ENCODE measurements around the gene OSBPL10. TPM values are rescaled to one million over a fixed set of nuclear protein-coding genes. Genes with fewer than 3 reads are reported as not detected.

OSBPL10 gene
- polyA plus RNA-seq, 1 donor from 2014 or later = 2.0 TPM

DNA sequence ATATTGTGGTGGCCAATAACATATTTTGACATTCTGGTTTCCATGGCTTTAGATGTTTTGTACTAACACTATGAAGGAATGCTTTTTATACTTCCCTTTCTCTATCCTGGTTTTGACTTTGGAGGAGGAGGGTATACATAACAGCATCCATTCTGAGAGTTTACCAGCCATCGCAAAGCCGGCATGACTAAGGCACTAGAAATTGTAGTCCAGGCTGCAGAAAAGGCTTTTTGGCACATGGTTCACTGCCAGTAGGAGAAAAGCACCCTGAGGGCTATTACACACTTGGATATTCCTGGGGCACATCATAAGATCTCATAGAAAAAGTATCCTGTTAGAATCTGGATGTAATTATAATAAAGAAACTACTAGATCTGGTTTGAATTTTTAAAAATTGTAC is 346.6 kb downstream of the OSBPL10 start:
- TF ChIP-seq, protein P1, sequence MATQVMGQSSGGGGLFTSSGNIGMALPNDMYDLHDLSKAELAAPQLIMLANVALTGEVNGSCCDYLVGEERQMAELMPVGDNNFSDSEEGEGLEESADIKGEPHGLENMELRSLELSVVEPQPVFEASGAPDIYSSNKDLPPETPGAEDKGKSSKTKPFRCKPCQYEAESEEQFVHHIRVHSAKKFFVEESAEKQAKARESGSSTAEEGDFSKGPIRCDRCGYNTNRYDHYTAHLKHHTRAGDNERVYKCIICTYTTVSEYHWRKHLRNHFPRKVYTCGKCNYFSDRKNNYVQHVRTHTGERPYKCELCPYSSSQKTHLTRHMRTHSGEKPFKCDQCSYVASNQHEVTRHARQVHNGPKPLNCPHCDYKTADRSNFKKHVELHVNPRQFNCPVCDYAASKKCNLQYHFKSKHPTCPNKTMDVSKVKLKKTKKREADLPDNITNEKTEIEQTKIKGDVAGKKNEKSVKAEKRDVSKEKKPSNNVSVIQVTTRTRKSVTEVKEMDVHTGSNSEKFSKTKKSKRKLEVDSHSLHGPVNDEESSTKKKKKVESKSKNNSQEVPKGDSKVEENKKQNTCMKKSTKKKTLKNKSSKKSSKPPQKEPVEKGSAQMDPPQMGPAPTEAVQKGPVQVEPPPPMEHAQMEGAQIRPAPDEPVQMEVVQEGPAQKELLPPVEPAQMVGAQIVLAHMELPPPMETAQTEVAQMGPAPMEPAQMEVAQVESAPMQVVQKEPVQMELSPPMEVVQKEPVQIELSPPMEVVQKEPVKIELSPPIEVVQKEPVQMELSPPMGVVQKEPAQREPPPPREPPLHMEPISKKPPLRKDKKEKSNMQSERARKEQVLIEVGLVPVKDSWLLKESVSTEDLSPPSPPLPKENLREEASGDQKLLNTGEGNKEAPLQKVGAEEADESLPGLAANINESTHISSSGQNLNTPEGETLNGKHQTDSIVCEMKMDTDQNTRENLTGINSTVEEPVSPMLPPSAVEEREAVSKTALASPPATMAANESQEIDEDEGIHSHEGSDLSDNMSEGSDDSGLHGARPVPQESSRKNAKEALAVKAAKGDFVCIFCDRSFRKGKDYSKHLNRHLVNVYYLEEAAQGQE (IDR thresholded peaks at IDR 0.05; ENCODE audit: borderline replicate concordance) = no peak
- TF ChIP-seq TAF1 (IDR thresholded peaks at IDR 0.05; ENCODE audit: low read depth) = no peak
- TF ChIP-seq MXI1 (conservative IDR thresholded peaks at IDR 0.05; ENCODE audit: poor library complexity, severe bottlenecking) = no peak
- no peak for TF ChIP-seq SMC3 (conservative IDR thresholded peaks at IDR 0.05; ENCODE audit: poor library complexity)
- no peak for TF ChIP-seq RAD21 (conservative IDR thresholded peaks at IDR 0.05)
- TF ChIP-seq, protein P2, sequence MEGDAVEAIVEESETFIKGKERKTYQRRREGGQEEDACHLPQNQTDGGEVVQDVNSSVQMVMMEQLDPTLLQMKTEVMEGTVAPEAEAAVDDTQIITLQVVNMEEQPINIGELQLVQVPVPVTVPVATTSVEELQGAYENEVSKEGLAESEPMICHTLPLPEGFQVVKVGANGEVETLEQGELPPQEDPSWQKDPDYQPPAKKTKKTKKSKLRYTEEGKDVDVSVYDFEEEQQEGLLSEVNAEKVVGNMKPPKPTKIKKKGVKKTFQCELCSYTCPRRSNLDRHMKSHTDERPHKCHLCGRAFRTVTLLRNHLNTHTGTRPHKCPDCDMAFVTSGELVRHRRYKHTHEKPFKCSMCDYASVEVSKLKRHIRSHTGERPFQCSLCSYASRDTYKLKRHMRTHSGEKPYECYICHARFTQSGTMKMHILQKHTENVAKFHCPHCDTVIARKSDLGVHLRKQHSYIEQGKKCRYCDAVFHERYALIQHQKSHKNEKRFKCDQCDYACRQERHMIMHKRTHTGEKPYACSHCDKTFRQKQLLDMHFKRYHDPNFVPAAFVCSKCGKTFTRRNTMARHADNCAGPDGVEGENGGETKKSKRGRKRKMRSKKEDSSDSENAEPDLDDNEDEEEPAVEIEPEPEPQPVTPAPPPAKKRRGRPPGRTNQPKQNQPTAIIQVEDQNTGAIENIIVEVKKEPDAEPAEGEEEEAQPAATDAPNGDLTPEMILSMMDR (IDR thresholded peaks at IDR 0.05; ENCODE audit: poor library complexity, severe bottlenecking) = no peak
- no peak for TF ChIP-seq EZH2 (IDR thresholded peaks at IDR 0.05; ENCODE audit: borderline replicate concordance, insufficient read depth, low read length, poor library complexity, severe bottlenecking)
- TF ChIP-seq EP300 (conservative IDR thresholded peaks at IDR 0.05; ENCODE audit: poor library complexity, severe bottlenecking) = no peak
- TF ChIP-seq POLR2AphosphoS5 (IDR thresholded peaks at IDR 0.05) = no peak
- no peak overlapping the region for H3K9ac ChIP-seq (ENCODE audit: low read length)
- H3K36me3 ChIP-seq (ENCODE audit: insufficient read depth, low read length) = no peaks in the 10 kb centered on the region
- H2AFZ ChIP-seq (ENCODE audit: low read depth, low read length) = no peak overlapping the region
- no peaks in the 10 kb centered on the region for H4K20me1 ChIP-seq (ENCODE audit: insufficient read depth)
- H3F3A ChIP-seq (ENCODE audit: insufficient read depth, low read length, poor library complexity, severe bottlenecking) = no peaks in the 10 kb centered on the region
- no peak overlapping the region for H3K27ac ChIP-seq (ENCODE audit: low read length)
- H3K4me3 ChIP-seq (ENCODE audit: low read length) = no peak overlapping the region
- no peaks in the 10 kb centered on the region for H3K9me2 ChIP-seq (ENCODE audit: insufficient read depth, low read length)
- no peaks in the 10 kb centered on the region for H3K9me3 ChIP-seq (ENCODE audit: low read length)
- H3K27me3 ChIP-seq (ENCODE audit: insufficient read depth, low read depth, low read length) = no peaks in the 10 kb centered on the region
- no peaks in the 10 kb centered on the region for H3K79me2 ChIP-seq (replicated peaks; ENCODE audit: insufficient read depth, low read length)
- no peak overlapping the region for H3K4me2 ChIP-seq (ENCODE audit: low read length)

DNA sequence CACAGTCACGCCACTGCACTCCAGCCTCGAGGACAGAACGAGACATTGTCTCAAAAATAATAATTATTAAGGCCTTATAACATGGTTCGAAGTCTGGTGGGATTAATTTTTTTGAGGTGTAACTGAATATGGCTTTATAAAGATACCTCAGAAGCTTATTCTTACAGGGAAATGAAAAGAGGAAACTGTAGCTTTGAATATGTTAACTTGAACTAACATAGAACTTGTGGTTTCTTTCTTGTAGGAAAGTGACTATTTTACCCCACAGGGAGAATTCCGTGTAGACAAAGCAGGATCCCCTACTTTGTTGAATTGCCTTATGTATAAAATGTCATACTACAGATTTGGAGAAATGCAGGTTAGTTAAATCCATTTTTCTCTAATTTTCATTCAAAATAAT is 352.0 kb downstream of the OSBPL10 start:
- H3K4me2 ChIP-seq (ENCODE audit: low read length) = no peak overlapping the region
- H3K9me2 ChIP-seq (ENCODE audit: insufficient read depth, low read length) = no peaks in the 10 kb centered on the region
- no peaks in the 10 kb centered on the region for H4K20me1 ChIP-seq (ENCODE audit: insufficient read depth)
- no peaks in the 10 kb centered on the region for H3F3A ChIP-seq (ENCODE audit: insufficient read depth, low read length, poor library complexity, severe bottlenecking)
- H3K27ac ChIP-seq (ENCODE audit: low read length) = no peak overlapping the region
- no peak overlapping the region for H2AFZ ChIP-seq (ENCODE audit: low read depth, low read length)
- TF ChIP-seq EZH2 (IDR thresholded peaks at IDR 0.05; ENCODE audit: borderline replicate concordance, insufficient read depth, low read length, poor library complexity, severe bottlenecking) (no peak), RAD21 (conservative IDR thresholded peaks at IDR 0.05) (no peak), TAF1 (IDR thresholded peaks at IDR 0.05; ENCODE audit: low read depth) (no peak), SMC3 (conservative IDR thresholded peaks at IDR 0.05; ENCODE audit: poor library complexity) (no peak)
- TF ChIP-seq, protein P2 (IDR thresholded peaks at IDR 0.05; ENCODE audit: poor library complexity, severe bottlenecking) = no peak
- TF ChIP-seq, protein P1 (IDR thresholded peaks at IDR 0.05; ENCODE audit: borderline replicate concordance) = no peak
- H3K27me3 ChIP-seq (ENCODE audit: insufficient read depth, low read depth, low read length) = no peaks in the 10 kb centered on the region
- H3K36me3 ChIP-seq (ENCODE audit: insufficient read depth, low read length) = no peaks in the 10 kb centered on the region
- H3K4me3 ChIP-seq (ENCODE audit: low read length) = no peak overlapping the region
- no peak overlapping the region for H3K9ac ChIP-seq (ENCODE audit: low read length)
- no peaks in the 10 kb centered on the region for H3K79me2 ChIP-seq (replicated peaks; ENCODE audit: insufficient read depth, low read length)
- no peaks in the 10 kb centered on the region for H3K9me3 ChIP-seq (ENCODE audit: low read length)

Data from neural cell (in vitro differentiated cells).